Hepatocyte (in vitro differentiated cells): ENCODE data around the gene UCK2.

ENCODE experiments used
- EZH2 ChIP-seq: fragments of 200-600 bp; sonication (generic); IDR thresholded peaks from 2 replicates; pipeline ENCODE4 v1.6.1; 2016; ENCODE audit warnings: antibody characterized with exemption, mild to moderate bottlenecking, borderline replicate concordance
- EZH2phosphoT487 ChIP-seq: fragments of 200-600 bp; sonication (generic); IDR thresholded peaks from one replicate; pipeline ENCODE4 v1.6.1; 2018; ENCODE audit warnings: antibody characterized with exemption, mild to moderate bottlenecking, low read depth, moderate library complexity; ENCODE audit not compliant: unreplicated experiment, severe bottlenecking
- TF ChIP-seq, protein P1 (sequence below): fragments of 200-600 bp; sonication (generic); IDR thresholded peaks from 2 replicates; pipeline ENCODE4 v1.5.1; 2016; ENCODE audit warnings: antibody characterized with exemption, mild to moderate bottlenecking; ENCODE audit not compliant: poor library complexity

DNA sequence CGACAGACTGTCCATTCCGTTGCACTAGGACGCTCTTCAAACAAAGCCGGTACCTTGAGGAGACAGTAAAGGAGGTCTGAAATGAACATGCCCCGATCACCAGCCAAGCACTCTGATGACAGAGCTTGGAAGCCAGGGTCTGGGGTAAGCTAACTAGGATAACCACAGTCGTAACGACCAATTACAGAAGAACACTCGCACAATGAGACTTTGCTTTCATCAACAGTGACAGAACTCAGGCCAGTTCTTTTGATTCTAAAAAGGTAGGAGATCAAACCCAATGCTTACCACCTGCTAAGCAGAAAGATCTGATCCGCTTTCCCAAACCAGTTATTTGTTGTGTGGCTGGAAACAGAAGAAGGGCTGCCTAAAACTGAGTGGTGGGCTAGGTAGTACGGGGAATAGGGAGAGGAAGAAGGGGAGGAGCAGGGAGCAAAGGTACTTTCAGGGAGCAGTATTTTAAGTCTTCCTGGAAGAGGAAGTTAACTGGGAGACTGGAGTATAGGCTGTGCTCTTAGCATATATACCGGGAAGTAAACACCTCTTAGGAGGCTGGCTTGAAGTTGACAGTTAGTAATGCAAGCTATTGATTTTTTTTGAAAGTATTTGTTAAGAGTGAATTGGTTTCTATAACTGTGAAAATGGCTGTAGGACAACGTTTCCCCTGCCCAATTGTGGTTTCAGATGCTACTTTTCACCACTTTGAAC, 38.4 kb downstream of the UCK2 start:
- TF ChIP-seq, protein P1, sequence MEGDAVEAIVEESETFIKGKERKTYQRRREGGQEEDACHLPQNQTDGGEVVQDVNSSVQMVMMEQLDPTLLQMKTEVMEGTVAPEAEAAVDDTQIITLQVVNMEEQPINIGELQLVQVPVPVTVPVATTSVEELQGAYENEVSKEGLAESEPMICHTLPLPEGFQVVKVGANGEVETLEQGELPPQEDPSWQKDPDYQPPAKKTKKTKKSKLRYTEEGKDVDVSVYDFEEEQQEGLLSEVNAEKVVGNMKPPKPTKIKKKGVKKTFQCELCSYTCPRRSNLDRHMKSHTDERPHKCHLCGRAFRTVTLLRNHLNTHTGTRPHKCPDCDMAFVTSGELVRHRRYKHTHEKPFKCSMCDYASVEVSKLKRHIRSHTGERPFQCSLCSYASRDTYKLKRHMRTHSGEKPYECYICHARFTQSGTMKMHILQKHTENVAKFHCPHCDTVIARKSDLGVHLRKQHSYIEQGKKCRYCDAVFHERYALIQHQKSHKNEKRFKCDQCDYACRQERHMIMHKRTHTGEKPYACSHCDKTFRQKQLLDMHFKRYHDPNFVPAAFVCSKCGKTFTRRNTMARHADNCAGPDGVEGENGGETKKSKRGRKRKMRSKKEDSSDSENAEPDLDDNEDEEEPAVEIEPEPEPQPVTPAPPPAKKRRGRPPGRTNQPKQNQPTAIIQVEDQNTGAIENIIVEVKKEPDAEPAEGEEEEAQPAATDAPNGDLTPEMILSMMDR, result no peak
- TF ChIP-seq EZH2 (no peak), EZH2phosphoT487 (no peak)
